ENCODE measurements around the gene SUMO4. TPM values are rescaled to one million over a fixed set of nuclear protein-coding genes. Genes with fewer than 3 reads are reported as not detected.

Gene SUMO4
- total and polyA plus RNA-seq, 2 donors (not counting 1 experiment from before 2014, with no cell fraction given): 2.1 TPM; not detected in 1

DNA sequence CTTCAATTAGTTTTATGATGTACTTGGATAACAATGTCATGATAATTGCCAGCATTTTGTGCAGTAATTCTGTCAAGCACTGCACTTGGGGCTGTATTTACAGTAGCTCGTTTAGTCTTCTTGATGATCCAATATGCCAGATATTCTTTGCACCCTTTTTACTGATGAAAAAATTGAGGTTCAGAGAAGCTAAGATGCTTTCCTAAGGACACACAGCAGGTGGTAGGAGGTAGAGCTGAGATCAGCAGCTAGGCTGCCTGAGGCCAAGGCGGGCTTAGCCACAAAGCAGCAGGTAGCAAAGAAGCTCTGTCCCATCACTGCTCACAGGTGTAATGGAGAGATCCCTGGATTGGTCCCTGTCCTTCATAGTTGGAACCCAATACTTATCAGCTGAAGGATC is 33.3 kb downstream of the SUMO4 start:
- Histone ChIP-seq H3K4me1 (ENCODE audit: control insufficient read depth, extremely low read depth, insufficient read depth, low read length) (no peaks in the 10 kb centered on the region), H3K79me2 (ENCODE audit: control insufficient read depth, insufficient read depth, low read length) (no peaks in the 10 kb centered on the region), H3K4me2 (ENCODE audit: extremely low read depth, insufficient read depth, low read length) (no peak overlapping the region), H3K36me3 (ENCODE audit: control insufficient read depth, insufficient read depth, low read length) (no peaks in the 10 kb centered on the region), H3K9me3 (ENCODE audit: control insufficient read depth, insufficient read depth, low read depth, low read length) (no peaks in the 10 kb centered on the region), H3K27ac (ENCODE audit: insufficient read depth, low read length) (no peak overlapping the region), H2AFZ (ENCODE audit: low read length) (no peak overlapping the region), H3K27me3 (ENCODE audit: control insufficient read depth, insufficient read depth, low read length) (no peaks in the 10 kb centered on the region), H3K4me3 (replicated peaks in 1 of 4; ENCODE audit: control extremely low read depth in 1 of 4, insufficient read depth in 1 of 4, low read depth in 3 of 4, low read length in 4 of 4) (no peak overlapping the region), H4K20me1 (ENCODE audit: control insufficient read depth, extremely low read depth, insufficient read depth, low read length) (no peaks in the 10 kb centered on the region), H3K9ac (ENCODE audit: insufficient read depth, low read length) (no peak overlapping the region)
- TF ChIP-seq, protein P1, sequence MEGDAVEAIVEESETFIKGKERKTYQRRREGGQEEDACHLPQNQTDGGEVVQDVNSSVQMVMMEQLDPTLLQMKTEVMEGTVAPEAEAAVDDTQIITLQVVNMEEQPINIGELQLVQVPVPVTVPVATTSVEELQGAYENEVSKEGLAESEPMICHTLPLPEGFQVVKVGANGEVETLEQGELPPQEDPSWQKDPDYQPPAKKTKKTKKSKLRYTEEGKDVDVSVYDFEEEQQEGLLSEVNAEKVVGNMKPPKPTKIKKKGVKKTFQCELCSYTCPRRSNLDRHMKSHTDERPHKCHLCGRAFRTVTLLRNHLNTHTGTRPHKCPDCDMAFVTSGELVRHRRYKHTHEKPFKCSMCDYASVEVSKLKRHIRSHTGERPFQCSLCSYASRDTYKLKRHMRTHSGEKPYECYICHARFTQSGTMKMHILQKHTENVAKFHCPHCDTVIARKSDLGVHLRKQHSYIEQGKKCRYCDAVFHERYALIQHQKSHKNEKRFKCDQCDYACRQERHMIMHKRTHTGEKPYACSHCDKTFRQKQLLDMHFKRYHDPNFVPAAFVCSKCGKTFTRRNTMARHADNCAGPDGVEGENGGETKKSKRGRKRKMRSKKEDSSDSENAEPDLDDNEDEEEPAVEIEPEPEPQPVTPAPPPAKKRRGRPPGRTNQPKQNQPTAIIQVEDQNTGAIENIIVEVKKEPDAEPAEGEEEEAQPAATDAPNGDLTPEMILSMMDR (conservative IDR thresholded peaks at IDR 0.05 in 1 of 2, IDR thresholded peaks at IDR 0.05 in 1 of 2; ENCODE audit: low read depth in 1 of 2, low read length in 2 of 2): no peak
- no peak for TF ChIP-seq EZH2 (IDR thresholded peaks at IDR 0.05; ENCODE audit: low read length, missing control alignments)
- DNase-seq (ENCODE audit: low read depth in 2 of 2): no peak

DNA sequence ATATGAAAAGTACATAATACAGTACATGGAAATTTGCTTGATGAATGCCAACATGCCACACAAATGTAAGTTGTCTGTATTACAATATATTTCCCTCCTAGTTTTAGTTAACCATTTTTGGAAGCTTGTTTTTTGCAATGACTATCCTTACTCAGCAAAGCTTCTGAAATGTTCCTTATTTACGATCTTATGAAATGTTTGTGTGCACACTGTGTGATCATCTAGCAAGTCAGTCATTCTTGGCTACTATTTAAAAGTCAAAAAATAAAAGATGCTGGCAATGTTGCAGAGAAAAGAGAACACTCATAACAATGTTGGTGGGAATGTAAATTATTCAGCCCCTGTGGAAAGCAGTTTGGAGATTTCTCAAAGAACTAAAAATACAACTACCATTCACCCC is 33.8 kb downstream of the SUMO4 start:
- TF ChIP-seq, protein P1 (conservative IDR thresholded peaks at IDR 0.05 in 1 of 2, IDR thresholded peaks at IDR 0.05 in 1 of 2; ENCODE audit: low read depth in 1 of 2, low read length in 2 of 2): no peak
- no peak for TF ChIP-seq EZH2 (IDR thresholded peaks at IDR 0.05; ENCODE audit: low read length, missing control alignments)
- no peaks in the 10 kb centered on the region for H3K79me2 ChIP-seq (ENCODE audit: control insufficient read depth, insufficient read depth, low read length)
- no peaks in the 10 kb centered on the region for H3K36me3 ChIP-seq (ENCODE audit: control insufficient read depth, insufficient read depth, low read length)
- H3K4me1 ChIP-seq (ENCODE audit: control insufficient read depth, extremely low read depth, insufficient read depth, low read length): no peaks in the 10 kb centered on the region
- no peaks in the 10 kb centered on the region for H3K9me3 ChIP-seq (ENCODE audit: control insufficient read depth, insufficient read depth, low read depth, low read length)
- H3K9ac ChIP-seq (ENCODE audit: insufficient read depth, low read length): no peak overlapping the region
- H3K4me3 ChIP-seq (replicated peaks in 1 of 4; ENCODE audit: control extremely low read depth in 1 of 4, insufficient read depth in 1 of 4, low read depth in 3 of 4, low read length in 4 of 4): no peak overlapping the region
- DNase-seq (ENCODE audit: low read depth in 2 of 2): no peak
- H3K27me3 ChIP-seq (ENCODE audit: control insufficient read depth, insufficient read depth, low read length): no peaks in the 10 kb centered on the region
- H2AFZ ChIP-seq (ENCODE audit: low read length): no peak overlapping the region
- H4K20me1 ChIP-seq (ENCODE audit: control insufficient read depth, extremely low read depth, insufficient read depth, low read length): no peaks in the 10 kb centered on the region
- H3K27ac ChIP-seq (ENCODE audit: insufficient read depth, low read length): no peak overlapping the region
- H3K4me2 ChIP-seq (ENCODE audit: extremely low read depth, insufficient read depth, low read length): no peak overlapping the region

DNA sequence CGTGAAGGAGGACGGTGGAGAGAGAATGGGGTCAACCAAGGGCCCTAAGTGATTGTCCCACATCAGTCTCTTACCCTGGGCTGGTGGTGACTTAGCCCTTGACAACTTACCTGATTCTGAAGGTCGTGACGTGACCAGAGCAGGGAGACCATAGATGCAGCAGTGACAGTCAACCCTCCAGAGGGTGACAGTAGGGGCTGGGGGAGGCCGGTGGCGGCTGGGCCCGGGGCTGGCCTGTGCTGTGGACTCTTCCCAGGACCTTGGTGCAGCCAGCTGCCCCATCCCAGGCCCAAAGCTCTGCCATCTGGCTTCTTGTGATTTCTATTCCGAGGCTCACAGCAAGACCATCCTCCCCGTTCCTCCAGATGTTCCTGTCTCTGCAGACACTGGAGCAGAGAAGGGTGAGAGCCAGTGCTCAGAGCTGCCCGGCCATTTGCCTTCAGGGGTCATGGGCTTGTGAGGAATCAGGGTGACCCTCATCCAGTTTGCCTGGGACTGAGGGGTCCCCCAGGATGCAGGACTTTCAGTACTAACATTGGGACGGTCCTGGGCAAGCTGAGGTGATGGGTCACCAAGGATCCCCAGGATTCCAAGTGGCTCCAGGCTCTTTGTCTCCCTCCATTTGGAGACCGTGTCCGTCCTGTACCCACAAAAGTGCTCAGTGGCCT is 36.0 kb downstream of the SUMO4 start:
- Histone ChIP-seq H4K20me1 (ENCODE audit: control insufficient read depth, extremely low read depth, insufficient read depth, low read length) (no peaks in the 10 kb centered on the region), H3K4me1 (ENCODE audit: control insufficient read depth, extremely low read depth, insufficient read depth, low read length) (no peaks in the 10 kb centered on the region), H2AFZ (ENCODE audit: low read length) (no peak overlapping the region), H3K9ac (ENCODE audit: insufficient read depth, low read length) (no peak overlapping the region), H3K4me2 (ENCODE audit: extremely low read depth, insufficient read depth, low read length) (no peak overlapping the region), H3K4me3 (replicated peaks in 1 of 4; ENCODE audit: control extremely low read depth in 1 of 4, insufficient read depth in 1 of 4, low read depth in 3 of 4, low read length in 4 of 4) (no peak overlapping the region), H3K27ac (ENCODE audit: insufficient read depth, low read length) (no peak overlapping the region), H3K9me3 (ENCODE audit: control insufficient read depth, insufficient read depth, low read depth, low read length) (no peaks in the 10 kb centered on the region), H3K79me2 (ENCODE audit: control insufficient read depth, insufficient read depth, low read length) (no peaks in the 10 kb centered on the region), H3K27me3 (ENCODE audit: control insufficient read depth, insufficient read depth, low read length) (no peaks in the 10 kb centered on the region), H3K36me3 (ENCODE audit: control insufficient read depth, insufficient read depth, low read length) (no peaks in the 10 kb centered on the region)
- DNase-seq (ENCODE audit: low read depth in 2 of 2): no peak
- TF ChIP-seq, protein P1 (conservative IDR thresholded peaks at IDR 0.05 in 1 of 2, IDR thresholded peaks at IDR 0.05 in 1 of 2; ENCODE audit: low read depth in 1 of 2, low read length in 2 of 2): no peak
- TF ChIP-seq EZH2 (IDR thresholded peaks at IDR 0.05; ENCODE audit: low read length, missing control alignments): no peak
